NCI-H510A treated with DMSO at 0.1 percent for 48 hours (cell line): ENCODE results near the gene EYS.
"Not testable (repeated sequence)": the region's sequence is repeated elsewhere in the genome, so short reads cannot be mapped to it uniquely, and the experiment has no call there.

Experiments used
- DNase-seq: peaks from one replicate; lab custom pipeline; 2025; lab: John Stamatoyannopoulos, UW

The EYS gene

DNA sequence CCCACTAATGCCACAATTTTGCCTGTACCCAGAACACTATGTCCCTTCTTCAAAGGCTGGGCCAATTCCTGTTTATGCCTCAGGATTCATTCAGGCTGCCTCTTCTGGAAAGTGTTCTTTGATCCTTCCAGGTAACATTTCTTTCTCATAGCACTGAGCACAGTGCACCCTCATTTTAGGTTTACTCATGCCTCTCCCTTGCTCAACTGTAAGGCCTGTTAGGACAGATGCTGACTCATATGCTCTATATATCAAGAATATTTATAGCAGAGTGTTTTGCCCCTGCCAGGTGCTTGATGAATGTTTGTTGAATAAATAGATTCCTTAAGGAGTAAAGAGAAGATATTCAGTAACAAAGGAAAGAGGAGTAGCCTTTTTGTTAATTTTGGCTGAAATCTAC is 1807.5 kb downstream of the EYS start:
- no peak for DNase-seq

- DNase-seq = no peak
These were observed 1809.1 kb downstream of the EYS start for GRCh38 chr6:63897952-63898351.

DNA sequence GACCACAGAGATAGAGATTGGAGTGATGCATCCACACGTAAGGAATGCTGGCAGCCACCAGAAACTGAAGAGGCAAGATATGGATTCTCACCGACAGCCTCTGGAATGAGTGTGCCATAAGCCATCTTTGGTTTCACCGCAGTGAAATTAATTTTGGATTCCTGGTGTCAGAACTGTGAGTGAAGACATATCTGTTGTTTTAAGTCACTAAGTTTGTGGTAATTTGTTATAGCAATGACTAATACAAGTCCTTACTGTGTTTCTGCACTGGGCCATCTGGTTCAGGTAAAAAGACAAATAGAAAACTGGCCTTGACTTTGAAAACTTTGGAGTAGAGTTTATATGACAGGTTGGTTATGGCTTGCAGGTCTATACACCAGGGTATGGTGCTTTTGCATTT is 1809.6 kb downstream of the EYS start:
- DNase-seq = no peak

DNA sequence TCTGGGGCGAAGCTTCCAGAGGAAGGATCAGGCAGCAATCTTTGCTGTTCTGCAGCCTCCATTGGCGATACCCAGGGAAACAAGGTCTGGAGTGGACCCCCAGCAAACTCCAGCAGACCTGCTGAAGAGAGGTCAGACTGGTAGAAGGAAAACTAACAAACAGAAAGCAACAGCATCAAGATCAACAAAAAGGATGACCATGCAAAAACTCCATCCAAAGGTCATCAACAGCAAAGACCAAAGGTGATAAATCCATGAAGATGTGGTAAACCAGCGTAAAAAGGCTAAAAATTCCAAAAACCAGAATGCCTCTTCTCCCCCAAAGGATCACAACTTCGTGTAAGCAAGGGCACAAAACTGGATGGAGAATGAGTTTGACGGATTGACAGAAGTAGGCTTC is 1818.6 kb downstream of the EYS start:
- DNase-seq = no peak

DNA sequence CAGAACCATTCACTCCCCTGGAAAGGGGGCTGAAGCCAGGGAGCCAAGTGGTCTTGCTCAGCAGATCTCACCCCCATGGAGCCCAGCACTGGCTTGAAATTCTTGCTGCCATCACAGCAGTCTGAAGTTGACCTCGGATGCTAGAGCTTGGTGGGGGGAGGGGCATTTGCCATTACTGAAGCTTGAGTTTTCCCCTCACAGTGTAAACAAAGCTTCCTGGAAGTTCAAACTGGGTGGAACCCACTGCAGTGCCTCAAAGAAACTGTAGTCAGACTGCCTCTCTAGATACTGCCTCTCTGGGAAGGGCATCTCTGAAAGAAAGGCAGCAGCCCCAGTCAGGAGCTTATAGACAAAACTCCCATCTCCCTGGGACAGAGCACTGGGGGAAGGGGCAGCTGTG is 1819.2 kb downstream of the EYS start:
- DNase-seq = not testable (repeated sequence)

DNA sequence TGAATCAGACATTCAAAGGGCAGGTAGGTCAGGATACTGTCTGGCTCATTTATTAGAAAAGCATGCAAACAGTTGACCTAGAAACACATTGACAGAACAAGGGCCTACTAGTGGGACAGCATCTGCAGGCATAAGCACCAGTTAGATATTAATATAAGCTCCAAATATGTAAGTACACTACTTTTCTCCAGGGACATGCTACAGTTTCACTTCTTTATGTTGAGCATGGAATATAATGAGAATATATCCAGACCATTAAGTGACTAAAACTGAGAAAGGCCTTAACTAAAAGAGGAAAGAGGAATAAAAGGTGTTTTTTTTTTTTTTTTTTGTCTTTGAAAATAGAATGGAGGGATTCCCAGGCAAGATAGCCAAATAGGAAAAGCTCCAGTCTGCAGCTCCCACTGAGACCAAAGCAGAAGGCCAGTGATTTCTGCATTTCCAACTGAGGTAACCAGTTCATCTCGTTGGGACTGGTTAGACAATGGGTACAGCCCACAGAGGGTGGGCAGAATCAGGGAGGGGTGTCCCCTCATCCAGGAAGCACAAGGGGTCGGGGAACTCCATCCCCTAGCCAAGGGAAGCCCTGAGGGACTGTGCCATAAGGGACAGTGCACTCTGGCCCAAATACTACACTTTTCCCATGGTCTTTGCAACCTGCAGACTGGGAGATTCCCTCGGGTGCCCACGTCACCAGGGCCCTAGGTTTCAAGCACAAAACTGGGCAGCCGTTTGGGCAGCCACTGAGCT is 1819.8 kb downstream of the EYS start:
- no peak for DNase-seq

DNA sequence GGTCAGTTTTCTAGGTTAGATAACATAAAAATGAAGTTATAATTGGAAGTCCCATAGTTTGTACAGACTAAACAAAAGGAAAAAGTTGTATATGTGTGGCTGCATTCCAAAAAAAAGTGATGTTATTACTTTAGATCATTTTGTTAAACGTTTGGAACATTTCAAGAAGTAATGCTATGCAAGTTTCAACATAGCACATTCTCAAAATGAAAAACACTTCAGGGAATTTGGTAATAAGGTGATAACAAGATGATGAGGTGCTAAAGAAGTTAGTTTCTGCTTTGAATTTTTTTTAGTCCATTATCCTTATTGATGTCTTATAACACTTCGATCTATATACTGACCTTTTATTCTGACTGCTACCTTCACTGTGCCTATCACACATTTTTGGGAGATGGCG is 1820.7 kb downstream of the EYS start:
- DNase-seq = no peak

- no peak for DNase-seq
These were observed 1823.4 kb downstream of the EYS start for GRCh38 chr6:63883597-63883996.

GRCh38 chr6:63882208-63882607 is 1824.8 kb downstream of the EYS start:
- DNase-seq = no peak

DNA sequence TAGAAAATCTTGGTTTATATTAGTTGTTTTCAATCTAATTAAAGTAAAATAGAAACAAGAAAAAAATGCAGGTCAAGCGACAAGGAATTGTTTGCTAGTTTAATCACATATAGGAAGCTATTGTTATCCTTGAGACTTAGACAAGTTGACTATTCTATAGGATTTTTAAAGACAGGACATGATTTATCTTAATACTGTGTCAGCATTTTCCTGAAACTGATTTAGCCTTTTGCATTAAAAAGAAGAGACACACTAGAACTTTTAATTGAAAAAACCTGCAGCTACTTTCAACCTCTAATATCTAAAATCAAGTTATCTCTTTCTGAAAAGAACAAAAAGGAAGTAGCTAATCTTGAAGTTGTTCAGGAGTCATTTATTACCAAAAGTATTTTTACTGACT is 1825.2 kb downstream of the EYS start:
- no peak for DNase-seq

DNA sequence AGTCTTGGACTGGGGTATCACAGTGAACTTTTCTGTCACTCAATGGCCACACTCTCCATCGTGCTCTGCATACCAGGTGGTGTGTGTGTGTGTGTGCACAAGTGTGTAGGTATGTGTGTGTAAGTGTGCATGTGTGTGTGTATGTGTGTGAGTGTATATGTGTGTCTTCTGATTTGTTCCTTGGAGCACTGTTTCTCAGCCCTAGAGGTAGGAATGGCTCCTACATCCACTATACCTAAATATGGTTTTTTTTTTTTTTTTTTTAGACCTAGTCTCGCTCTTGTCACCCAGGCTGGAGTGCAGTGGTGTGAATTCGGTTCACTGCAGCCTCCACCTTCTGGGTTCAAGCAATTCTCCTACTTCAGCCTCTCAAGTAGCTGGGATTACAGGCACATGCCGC is 1834.8 kb downstream of the EYS start:
- DNase-seq = no peak

DNA sequence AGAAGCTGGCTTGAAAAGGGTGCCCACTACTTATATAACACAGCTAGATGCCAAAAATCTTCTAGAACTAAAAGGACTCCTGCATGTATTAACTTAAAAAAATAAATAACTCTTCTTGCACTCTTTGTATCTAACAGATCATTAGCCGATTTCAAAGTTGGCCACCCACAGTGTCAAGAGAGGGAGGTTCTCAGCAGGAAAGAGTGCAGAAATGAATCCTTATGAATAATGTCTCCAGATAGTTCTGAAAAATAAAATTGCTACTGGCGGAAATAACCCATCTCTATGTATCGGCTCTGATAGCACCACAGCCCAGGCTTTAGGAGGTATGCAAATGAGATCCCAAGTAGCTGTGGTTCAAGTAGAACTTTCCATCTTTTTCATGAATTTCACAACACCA is 1838.7 kb downstream of the EYS start:
- no peak for DNase-seq

GRCh38 chr6:63864671-63865318 is 1842.2 kb downstream of the EYS start:
- no peak for DNase-seq

- DNase-seq = no peak
These were observed 1843.0 kb downstream of the EYS start for GRCh38 chr6:63864061-63864460.

DNA sequence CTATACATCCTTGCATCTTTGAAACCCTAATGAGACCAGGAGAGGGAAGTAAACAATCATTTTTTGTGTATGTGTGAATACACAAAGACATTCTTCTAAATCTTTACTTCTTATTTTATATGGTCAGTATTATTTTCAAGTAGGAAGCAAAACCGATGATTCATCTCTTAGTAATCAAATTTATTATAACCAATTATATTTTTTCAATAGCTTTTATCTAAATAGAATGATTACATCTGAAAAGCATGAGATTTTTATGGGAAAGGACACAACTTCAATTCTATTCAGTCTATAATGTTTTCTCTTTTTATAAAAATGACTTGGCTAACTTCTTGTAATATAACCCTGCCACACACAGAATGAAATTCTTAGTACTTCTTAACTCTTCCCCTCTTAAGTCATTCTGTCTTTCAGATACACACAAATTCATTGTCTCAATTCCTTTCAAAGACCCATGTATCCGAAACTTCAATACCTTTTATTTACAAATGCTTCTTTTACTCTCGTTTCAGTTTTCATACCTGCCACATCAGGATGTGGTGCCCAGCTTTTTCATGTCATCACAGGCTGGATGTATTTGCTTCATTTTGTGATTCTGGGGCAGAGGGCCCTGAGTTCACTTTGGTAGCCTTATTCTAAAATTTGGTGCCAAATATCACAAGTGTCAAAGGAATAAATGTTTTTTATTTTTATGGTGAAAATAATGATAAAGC is 1844.4 kb downstream of the EYS start:
- DNase-seq = no peak

GRCh38 chr6:63859528-63859927 is 1847.5 kb downstream of the EYS start:
- no peak for DNase-seq

- DNase-seq = no peak
These were observed 1848.3 kb downstream of the EYS start for GRCh38 chr6:63858691-63859090.

- no peak for DNase-seq
These were observed 1850.8 kb downstream of the EYS start for GRCh38 chr6:63856271-63856670.

GRCh38 chr6:63844287-63844686 is 1862.7 kb downstream of the EYS start:
- no peak for DNase-seq

GRCh38 chr6:63839485-63839884 is 1867.5 kb downstream of the EYS start:
- no peak for DNase-seq

DNA sequence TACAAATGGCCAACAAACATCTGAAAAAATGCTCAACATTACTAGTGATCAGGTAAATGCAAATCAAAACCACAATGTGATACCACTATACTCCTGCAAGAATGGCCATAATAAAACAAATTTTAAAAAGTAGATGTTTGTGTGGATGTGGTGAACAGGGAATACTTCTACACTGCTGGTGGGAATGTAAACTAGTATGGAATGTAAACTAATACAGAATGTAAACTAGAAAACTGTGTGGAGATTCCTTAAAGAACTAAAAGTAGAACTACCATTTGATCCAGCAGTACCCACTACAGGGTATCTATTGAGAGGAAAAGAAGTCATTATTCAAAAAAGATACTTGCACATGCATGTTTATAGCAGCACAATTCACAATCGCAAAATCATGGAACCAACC is 1878.3 kb downstream of the EYS start:
- not testable (repeated sequence) for DNase-seq

DNA sequence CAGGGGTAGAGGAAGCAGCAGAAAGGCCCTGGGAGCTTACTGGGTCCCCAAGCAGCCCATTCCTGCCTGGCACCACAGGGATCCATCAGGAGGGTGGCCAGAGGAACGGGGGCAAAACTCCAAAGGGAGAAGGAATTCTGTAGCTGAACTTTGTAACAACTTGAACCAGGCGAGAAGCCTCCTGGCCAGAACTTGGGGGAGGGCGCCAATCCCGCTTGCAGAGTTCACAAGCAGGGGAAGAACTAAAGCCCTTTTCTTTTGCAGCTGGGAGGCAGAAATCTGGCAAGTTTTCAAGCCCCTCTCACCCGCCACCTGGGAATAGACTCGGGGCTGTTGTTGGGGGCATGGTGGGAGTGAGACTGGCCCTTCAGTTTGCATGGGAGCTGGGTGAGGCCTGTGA is 1882.3 kb downstream of the EYS start:
- DNase-seq = no peak

DNA sequence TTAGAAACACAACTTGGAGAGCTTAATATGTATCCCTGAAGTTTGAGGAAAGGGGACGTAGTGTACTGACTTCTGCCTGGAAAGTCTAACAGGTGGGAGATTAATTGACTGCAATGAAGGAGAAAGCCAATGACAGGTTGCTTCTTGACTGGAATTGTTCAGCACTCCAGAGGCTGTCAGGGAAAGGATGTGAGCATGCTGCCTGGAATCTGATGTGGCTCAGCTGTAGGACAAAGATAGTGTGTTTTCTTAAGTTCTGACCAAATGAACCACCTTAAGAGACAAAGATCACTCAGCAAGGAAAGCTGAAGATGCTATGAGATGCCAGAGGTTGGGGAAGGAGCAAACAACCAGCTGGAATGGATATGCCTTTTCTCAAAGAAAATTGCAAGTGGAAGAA is 1885.6 kb downstream of the EYS start:
- DNase-seq = no peak
